ENCODE data around the gene IGF2BP2.

- no peak for TF ChIP-seq POLR2A (IDR thresholded peaks at IDR 0.05; ENCODE audit: low read length)
- no peak for TF ChIP-seq GATA1 (IDR thresholded peaks at IDR 0.05; ENCODE audit: low read depth, low read length)
Measured at GRCh38 chr3:185852635-185853034, 27.8 kb upstream of the IGF2BP2 start.
